Sigmoid colon (tissue), 4 donors: Measurements from ENCODE around the gene ZNF451.

Source experiments
- EP300 ChIP-seq, 4 donors: sonication (generic); formaldehyde crosslinking; IDR thresholded peaks; one replicate each; pipeline ENCODE4 v1.6.1; 2017; ENCODE audit warnings: antibody characterized with exemption in 4 of 4
- POLR2A ChIP-seq, 2 donors: fragments of 450-650 bp; IDR thresholded peaks; one replicate each; pipeline ENCODE4 v1.6.1; 2016; ENCODE audit warnings: antibody characterized with exemption in 2 of 2, mild to moderate bottlenecking in 2 of 2, moderate library complexity in 2 of 2
- POLR2AphosphoS5 ChIP-seq, 4 donors: sonication (generic); formaldehyde crosslinking; IDR thresholded peaks; one replicate each; pipeline ENCODE4 v1.6.1; 2017; ENCODE audit warnings: antibody characterized with exemption in 4 of 4
- TF ChIP-seq, protein P1 (sequence below), 4 experiments: fragments of 450-650 bp in 3 of 4; fragments of 200-600 bp in 1 of 4; IDR thresholded peaks; one replicate each; pipeline ENCODE4 v1.5.1; 2016 to 2019; ENCODE audit warnings: antibody characterized with exemption in 4 of 4, mild to moderate bottlenecking in 3 of 4, moderate library complexity in 2 of 4

DNA sequence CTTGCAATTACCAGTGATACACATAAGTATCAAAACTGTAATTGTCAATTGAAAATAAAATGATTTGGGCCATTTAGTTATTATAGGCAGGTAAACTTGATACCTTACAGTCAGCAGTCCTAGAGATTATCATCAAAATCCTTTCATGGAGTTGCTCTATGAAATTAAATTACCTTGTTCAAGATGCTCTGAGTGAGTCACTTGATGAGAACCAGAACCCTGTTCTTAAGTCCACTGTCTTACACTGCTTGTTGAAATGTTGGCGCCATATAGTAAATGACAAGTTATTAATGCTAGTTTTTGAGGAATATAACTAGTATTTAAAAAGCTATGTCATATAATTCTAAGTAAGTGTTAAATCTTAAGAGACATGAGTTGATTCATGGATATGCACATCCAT is 45.0 kb downstream of the ZNF451 start:
- TF ChIP-seq, protein P1, sequence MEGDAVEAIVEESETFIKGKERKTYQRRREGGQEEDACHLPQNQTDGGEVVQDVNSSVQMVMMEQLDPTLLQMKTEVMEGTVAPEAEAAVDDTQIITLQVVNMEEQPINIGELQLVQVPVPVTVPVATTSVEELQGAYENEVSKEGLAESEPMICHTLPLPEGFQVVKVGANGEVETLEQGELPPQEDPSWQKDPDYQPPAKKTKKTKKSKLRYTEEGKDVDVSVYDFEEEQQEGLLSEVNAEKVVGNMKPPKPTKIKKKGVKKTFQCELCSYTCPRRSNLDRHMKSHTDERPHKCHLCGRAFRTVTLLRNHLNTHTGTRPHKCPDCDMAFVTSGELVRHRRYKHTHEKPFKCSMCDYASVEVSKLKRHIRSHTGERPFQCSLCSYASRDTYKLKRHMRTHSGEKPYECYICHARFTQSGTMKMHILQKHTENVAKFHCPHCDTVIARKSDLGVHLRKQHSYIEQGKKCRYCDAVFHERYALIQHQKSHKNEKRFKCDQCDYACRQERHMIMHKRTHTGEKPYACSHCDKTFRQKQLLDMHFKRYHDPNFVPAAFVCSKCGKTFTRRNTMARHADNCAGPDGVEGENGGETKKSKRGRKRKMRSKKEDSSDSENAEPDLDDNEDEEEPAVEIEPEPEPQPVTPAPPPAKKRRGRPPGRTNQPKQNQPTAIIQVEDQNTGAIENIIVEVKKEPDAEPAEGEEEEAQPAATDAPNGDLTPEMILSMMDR (IDR thresholded peaks at IDR 0.05) = no peak
- TF ChIP-seq EP300 (IDR thresholded peaks at IDR 0.05) (no peak), POLR2AphosphoS5 (IDR thresholded peaks at IDR 0.05) (no peak), POLR2A (IDR thresholded peaks at IDR 0.05) (no peak)
